NOMO-1 (cell line): ENCODE data around the gene PLA2G4F.

Experiments used
- DNase-seq, 2 experiments: peaks; one replicate each; lab custom pipeline; 2025; ENCODE audit not compliant: unreplicated experiment in 2 of 2; lab: John Stamatoyannopoulos, UW

Gene PLA2G4F

GRCh38 chr15:42156243-42156922, at the start of gene PLA2G4F:
Gene PLA2G4F (minus strand): TSS chr15:42156636. CDS start chr15:42156549, 87 bp downstream.
- DNase-seq: no peak

GRCh38 chr15:42203891-42204290, 47.5 kb upstream of the PLA2G4F start:
- DNase-seq: no peak

GRCh38 chr15:42202653-42203052, 46.2 kb upstream of the PLA2G4F start:
- no peak for DNase-seq

- DNase-seq: no peak
These were observed 45.4 kb upstream of the PLA2G4F start for GRCh38 chr15:42201801-42202200.

GRCh38 chr15:42199126-42199525, 42.7 kb upstream of the PLA2G4F start:
- no peak for DNase-seq

- DNase-seq: no peak
These were observed 42.1 kb upstream of the PLA2G4F start for GRCh38 chr15:42198516-42198915.

GRCh38 chr15:42194513-42194912, 38.1 kb upstream of the PLA2G4F start:
- DNase-seq: peak; percentile 8 to 66

- DNase-seq: no peak
These were observed 36.9 kb upstream of the PLA2G4F start for GRCh38 chr15:42193383-42193782.

- no peak for DNase-seq
These were observed 35.3 kb upstream of the PLA2G4F start for GRCh38 chr15:42191610-42192346.

GRCh38 chr15:42190370-42190769, 33.9 kb upstream of the PLA2G4F start:
- no peak for DNase-seq

- no peak for DNase-seq
These were observed 29.4 kb upstream of the PLA2G4F start for GRCh38 chr15:42185801-42186200.

- peak in 1 of 2 experiments; percentile 1 for DNase-seq
These were observed 28.3 kb upstream of the PLA2G4F start for GRCh38 chr15:42184736-42185135.

- DNase-seq: peak; percentile 68 to 96
These were observed 27.9 kb upstream of the PLA2G4F start for GRCh38 chr15:42184296-42184695.

GRCh38 chr15:42182961-42183360, 26.5 kb upstream of the PLA2G4F start:
- peak; percentile 29 to 60 for DNase-seq

- DNase-seq: no peak
These were observed 26.0 kb upstream of the PLA2G4F start for GRCh38 chr15:42182328-42182886.

GRCh38 chr15:42178056-42178455, 21.6 kb upstream of the PLA2G4F start:
- no peak for DNase-seq

GRCh38 chr15:42175671-42176070, 19.2 kb upstream of the PLA2G4F start:
- no peak for DNase-seq

GRCh38 chr15:42172475-42172874, 16.0 kb upstream of the PLA2G4F start:
- DNase-seq: no peak

GRCh38 chr15:42171795-42172194, 15.4 kb upstream of the PLA2G4F start:
- DNase-seq: no peak

GRCh38 chr15:42171122-42171521, 14.7 kb upstream of the PLA2G4F start:
- DNase-seq: no peak

- no peak for DNase-seq
These were observed 9.9 kb upstream of the PLA2G4F start for GRCh38 chr15:42166225-42166940.
